NCI-H524 treated with DMSO at 0.1 percent for 48 hours (cell line): ENCODE data around the gene ZNF197.
"Not testable (repeated sequence)": the region's sequence is repeated elsewhere in the genome, so short reads cannot be mapped to it uniquely, and the experiment has no call there.

ENCODE experiments used
- DNase-seq: peaks from one replicate; lab custom pipeline; 2025; lab: John Stamatoyannopoulos, UW

Gene ZNF197

GRCh38 chr3:44624749-44625480 lies at the start of gene ZNF197:
Gene ZNF197 (plus strand): TSS chr3:44625036. CDS start chr3:44629155, 4,119 bp downstream.
- peak; percentile 43 for DNase-seq

- DNase-seq: no peak
Measured at GRCh38 chr3:44576613-44577012, 48.2 kb upstream of the ZNF197 start.

GRCh38 chr3:44577354-44577952 lies 47.4 kb upstream of the ZNF197 start:
- not testable (repeated sequence) for DNase-seq

GRCh38 chr3:44578316-44578715 lies 46.5 kb upstream of the ZNF197 start:
- DNase-seq: not testable (repeated sequence)

DNA sequence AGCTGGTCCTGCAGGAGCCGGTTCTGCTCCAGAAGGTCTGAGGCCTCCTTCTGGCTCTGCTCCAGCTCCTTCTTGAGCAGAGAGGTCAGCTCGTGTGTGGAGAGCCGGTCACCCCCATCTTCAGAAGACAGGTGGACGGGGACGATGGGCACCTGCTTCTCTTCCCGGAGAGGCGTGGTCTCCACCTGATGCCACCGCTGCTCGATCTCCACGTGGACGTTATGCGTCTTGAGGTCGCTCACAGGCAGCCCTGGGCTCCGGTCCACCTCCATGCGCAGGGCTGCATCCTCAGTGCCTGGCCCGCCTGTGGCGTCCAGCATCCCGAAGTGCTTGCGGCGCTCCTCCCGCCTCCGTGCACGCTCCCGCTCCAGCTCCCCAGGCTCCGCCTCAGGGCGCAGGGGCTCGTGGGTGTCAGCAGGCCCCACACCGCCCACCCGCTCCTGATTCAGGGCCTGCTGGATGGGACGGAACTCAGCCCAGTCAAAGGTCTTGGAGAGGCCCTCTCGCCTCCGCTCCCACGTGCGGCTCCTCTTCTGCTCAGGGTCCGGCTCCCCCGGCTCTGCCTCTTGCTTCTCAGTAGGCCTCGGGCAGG lies 45.8 kb upstream of the ZNF197 start:
- DNase-seq: not testable (repeated sequence)

GRCh38 chr3:44579749-44580148 lies 45.1 kb upstream of the ZNF197 start:
- not testable (repeated sequence) for DNase-seq

DNA sequence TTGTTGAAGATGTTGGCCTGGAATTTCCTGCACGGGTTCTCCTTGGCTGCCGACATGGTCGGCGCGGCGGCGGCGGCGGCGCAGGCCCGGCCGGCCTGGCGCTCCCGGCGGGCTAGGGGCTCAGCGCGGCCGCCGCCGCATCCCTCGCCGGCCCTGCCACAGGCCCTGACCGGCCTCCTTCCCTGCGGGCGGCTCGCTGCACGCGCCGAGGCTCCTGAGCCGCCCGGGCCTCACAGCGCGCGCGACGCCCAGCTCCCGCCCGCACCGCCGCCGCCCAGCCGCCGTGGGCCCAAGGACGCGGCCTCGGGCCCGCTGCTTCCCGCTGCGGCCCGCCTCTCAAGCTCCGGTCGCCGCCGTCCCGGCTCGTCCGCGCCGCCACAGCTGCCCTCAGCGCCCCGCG lies 43.9 kb upstream of the ZNF197 start:
- DNase-seq: not testable (repeated sequence)

DNA sequence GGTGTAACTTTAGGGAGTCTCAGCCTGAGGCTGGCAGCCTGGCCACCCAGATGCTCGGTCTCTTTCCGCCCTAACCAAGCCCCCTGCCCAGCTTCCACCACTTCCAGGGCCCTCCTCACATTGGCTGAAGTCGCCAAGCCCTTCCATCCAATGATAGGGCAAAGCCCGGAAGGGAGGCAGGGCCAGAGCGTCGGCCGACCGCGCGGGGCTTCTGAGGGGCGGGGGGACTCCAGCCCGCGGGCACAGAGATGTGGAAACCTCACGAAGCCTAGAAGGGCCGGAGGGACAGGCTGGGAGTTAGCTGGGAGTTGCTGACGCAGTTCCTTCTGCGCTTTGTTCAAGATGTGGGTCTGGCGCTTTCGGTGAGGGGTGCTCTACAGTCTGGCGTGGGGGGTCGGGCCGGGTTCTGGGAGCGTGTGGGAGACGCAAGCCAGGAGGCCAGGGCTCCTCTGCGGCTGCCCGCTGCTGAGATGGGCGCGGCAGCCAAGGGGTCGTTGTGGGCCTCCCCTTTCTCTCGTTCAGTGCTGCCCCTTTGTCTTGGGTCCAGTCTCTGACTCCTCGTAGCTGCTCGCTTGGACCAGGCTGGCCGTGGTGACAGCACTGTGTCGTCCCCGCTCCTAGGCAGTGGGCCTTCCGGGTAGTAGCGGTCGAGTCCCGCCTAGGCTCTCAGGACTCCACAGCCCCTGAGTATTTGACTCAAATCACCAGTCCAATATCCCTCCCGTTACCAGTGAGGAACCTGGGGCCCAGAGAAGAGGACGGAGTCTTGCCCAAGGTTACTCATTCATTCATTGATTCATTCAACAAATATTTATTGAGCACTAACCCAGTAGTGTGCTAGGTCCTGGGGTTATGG lies 40.0 kb upstream of the ZNF197 start, which contains the start of gene ZNF660:
ZNF660 (plus strand) TSS at position 319 of the 856 bp plus-strand sequence. CDS start 9,230 bp downstream, outside the sequence.
- DNase-seq: peak; percentile 33

DNA sequence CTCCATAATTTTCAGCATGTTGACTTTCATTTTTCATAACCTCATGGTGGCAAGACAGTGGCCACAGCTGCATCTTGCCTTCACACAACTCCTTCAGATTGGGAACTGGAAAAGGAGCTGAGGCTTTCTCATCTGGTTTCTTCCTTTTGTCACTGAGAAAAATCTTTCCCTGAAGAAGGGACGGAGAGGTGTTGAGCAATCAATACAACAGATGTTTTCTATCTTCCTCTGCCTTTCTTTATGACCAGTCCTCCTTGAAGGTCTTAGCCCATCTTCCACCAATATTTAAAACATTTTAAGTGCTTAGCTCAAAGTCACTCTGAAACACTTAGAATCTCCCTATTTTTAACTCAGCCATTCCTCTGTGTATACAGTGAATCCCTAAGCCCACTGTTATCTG lies 28.2 kb upstream of the ZNF197 start:
- no peak for DNase-seq

DNA sequence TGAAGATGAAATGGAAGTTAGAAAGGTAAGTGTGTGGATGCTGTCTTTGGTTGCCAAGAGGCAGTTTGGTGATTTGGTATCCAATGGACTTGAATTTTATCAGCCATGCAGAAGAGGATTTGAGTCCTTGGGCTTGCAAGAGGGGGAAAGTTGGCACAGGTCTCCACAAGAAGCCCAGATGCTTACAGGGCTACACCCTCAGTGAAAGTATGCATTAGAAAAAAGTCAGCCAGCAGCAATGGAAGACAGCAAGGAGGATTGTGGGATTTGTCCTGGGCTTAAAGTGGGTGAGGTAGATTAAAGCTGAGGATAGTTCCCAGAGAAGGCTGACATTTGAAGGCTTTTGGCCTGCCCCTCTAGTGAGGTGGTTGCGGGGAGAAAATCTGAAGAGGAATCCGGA lies 23.1 kb upstream of the ZNF197 start:
- DNase-seq: no peak

DNA sequence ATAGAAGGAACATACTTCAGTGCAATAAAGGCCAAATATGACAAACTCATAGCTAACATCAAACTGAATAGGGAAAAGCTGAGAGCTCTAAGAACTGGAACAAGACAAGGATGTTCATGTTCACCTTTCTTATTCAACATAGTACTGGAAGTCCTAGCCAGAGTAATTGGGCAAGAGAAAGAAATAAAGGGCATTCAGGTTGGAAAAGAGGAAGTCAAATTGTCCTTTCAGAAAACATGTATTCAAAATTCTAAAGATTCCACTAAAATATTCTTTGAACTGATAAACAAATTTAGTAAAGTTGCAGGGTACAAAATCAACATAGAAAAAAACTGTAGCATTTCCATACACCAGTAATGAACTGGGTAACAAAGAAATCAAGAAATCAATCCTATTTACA lies 12.2 kb upstream of the ZNF197 start:
- no peak for DNase-seq

DNA sequence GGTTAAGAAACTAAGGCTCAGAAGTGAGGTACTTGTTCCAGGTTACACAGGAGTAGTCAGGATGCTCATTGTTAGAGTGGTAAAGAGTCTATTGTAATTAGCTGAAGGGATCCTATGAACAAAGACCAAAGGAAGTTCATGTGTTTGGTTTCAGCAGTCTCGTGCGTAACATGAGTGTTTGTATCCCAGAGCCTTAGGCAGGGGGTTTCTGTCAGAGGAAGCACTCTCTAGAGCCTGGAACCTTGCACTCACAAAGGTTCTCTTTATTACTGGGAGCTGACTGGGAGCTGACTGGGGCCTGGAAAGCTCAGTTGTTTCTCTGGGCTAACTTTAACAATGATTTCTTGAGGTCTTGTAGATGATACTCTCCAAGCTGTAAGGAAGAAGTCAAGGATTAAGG lies 3.9 kb downstream of the ZNF197 start:
- DNase-seq: no peak

DNA sequence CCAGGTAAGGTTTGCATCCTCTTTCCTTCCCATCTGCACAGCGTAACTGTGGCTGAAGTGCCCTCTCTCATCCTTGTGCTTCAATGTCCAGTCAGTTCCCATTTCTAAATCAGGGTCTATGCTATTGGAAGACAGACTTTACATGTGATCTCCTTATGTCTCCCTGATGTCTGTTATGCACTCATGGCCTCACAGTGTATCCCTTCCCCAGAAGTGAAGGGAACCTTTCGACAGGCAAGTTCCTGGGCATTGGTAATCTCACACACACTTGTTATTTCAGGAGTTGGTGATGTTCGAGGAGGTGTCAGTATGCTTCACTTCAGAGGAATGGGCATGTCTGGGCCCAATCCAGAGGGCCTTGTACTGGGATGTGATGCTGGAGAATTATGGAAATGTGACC lies 7.4 kb downstream of the ZNF197 start:
- no peak for DNase-seq

DNA sequence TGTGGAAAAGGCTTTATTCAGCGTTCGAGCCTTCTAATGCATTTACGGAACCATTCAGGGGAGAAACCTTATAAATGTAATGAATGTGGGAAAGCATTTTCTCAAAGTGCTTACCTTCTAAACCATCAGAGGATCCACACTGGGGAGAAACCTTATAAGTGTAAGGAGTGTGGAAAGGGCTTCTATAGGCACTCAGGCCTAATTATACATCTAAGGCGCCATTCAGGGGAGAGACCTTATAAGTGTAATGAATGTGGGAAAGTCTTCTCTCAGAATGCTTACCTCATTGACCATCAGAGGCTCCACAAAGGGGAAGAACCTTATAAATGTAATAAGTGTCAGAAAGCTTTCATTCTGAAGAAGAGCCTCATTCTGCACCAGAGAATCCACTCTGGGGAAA lies 17.5 kb downstream of the ZNF197 start:
- no peak for DNase-seq

DNA sequence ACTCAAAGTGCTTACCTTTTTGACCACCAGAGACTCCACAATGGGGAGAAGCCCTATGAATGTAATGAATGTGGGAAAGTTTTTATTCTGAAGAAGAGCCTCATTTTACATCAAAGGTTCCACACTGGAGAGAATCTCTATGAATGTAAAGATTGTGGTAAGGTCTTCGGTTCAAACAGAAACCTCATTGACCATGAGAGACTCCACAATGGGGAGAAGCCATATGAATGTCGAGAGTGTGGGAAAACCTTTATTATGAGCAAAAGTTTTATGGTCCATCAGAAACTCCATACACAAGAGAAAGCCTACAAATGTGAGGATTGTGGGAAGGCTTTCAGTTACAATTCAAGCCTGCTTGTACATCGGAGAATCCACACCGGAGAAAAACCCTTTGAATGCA lies 18.2 kb downstream of the ZNF197 start:
- no peak for DNase-seq

- DNase-seq: no peak
Measured at GRCh38 chr3:44647771-44648170, 22.9 kb downstream of the ZNF197 start.

GRCh38 chr3:44648564-44649229 lies 23.9 kb downstream of the ZNF197 start, which contains the start of gene ZNF35:
Gene ZNF35 (plus strand): TSS chr3:44648732. CDS start chr3:44651068, 2,336 bp downstream.
- DNase-seq: peak; percentile 33

- DNase-seq: no peak
Measured at GRCh38 chr3:44649709-44650108, 24.9 kb downstream of the ZNF197 start.

GRCh38 chr3:44654039-44654438 lies 29.2 kb downstream of the ZNF197 start:
- DNase-seq: no peak

- DNase-seq: no peak
Measured at GRCh38 chr3:44659015-44659414, 34.2 kb downstream of the ZNF197 start.

GRCh38 chr3:44659434-44659833 lies 34.6 kb downstream of the ZNF197 start:
- no peak for DNase-seq

DNA sequence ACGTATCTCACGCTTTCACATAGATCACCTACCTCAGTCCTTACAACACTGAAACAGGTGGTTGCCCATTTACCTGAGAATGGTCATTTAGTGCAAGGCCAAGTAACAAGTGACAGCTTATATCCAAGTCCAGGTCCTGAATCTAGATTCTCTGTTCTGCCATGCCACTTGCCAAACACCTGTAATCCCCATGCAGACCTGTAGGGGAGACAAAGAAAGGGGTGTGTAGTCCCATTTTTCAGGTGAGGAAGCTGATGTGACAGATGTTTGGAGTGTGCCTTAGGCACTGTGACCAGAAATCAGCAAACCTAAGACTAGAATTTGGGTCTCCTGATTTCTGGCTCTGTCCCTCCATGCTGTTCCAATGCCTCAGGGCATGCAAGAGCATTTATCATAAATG lies 36.4 kb downstream of the ZNF197 start:
- DNase-seq: no peak
